GM12892 (cell line): Measurements from ENCODE around the gene MT1A. TPM values are rescaled to one million over a fixed set of nuclear protein-coding genes. Genes with fewer than 3 reads are reported as not detected.

Source experiments
- DNase-seq: peaks from one replicate; pipeline ENCODE4 v3.0.0; 2011; ENCODE audit not compliant: insufficient read length
- FAIRE-seq: peaks from 2 replicates; lab custom pipeline; 2011; peaks lifted over from hg19 to GRCh38; lab: Jason Lieb, UNC
- POLR2A ChIP-seq: IDR thresholded peaks from 2 replicates; pipeline ENCODE4 v1.6.1; 2011; ENCODE audit warnings: low read depth, low read length, control low read depth
- POLR2AphosphoS5 ChIP-seq: IDR thresholded peaks from 2 replicates; pipeline ENCODE4 v1.6.1; 2011; ENCODE audit warnings: low read depth, low read length, control low read depth
- TAF1 ChIP-seq: IDR thresholded peaks from 2 replicates; pipeline ENCODE4 v1.6.1; 2011; ENCODE audit warnings: low read depth, mild to moderate bottlenecking, control low read depth, low read length, borderline replicate concordance
- polyA plus RNA-seq: library from polyadenylated mRNA; unstranded; fragments of >200 nt; gene quantifications from one replicate; pipeline ENCODE4 v1.2.1, GENCODE V29; 2012; ENCODE audit warnings: missing spikeins, inconsistent platforms; ENCODE audit not compliant: missing spikeins

MT1A gene
- polyA plus RNA-seq = not detected

DNA sequence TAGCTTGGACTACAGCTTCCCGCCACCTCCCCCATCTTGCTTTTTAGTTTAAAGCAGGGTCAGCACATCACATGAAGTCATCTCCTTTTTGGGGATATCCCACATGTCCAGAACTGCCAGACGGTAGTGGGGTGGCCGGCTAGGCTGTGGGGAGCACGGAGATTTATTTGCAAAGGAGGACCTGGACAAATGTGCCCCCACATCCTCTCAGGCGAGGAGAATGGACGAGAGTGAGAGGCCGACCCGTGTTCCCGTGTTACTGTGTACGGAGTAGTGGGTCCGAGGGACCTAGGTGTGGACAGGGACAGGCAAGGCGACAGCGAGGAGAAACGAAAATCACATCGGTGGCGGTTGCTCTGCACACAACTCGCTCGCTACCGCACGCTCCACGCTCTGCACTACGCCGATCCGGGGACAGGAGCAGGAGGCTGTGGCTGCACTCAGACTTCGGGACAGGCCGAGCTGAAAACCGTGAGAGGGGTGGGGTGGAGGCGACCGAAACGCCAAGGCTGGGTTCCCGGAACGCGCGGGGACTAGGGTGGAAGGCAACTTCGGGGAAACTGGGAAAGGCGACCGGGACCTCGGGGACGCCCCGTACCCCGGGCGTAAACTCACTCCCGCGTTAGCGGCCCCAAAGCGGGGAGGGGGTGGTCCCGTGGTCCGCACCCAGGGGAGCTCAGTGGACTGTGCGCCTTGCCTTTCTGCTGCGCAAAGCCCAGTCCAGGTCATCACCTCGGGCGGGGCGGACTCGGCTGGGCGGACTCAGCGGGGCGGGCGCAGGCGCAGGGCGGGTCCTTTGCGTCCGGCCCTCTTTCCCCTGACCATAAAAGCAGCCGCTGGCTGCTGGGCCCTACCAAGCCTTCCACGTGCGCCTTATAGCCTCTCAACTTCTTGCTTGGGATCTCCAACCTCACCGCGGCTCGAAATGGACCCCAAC lies at the start of gene MT1A:
Gene MT1A, plus strand, starts transcription at position 853 of the 937 bp plus-strand sequence. Its CDS starts 73 bp downstream, at position 926.
- DNase-seq = no peak
- FAIRE-seq = no peak
- TF ChIP-seq POLR2AphosphoS5 (no peak), TAF1 (no peak), POLR2A (no peak)

DNA sequence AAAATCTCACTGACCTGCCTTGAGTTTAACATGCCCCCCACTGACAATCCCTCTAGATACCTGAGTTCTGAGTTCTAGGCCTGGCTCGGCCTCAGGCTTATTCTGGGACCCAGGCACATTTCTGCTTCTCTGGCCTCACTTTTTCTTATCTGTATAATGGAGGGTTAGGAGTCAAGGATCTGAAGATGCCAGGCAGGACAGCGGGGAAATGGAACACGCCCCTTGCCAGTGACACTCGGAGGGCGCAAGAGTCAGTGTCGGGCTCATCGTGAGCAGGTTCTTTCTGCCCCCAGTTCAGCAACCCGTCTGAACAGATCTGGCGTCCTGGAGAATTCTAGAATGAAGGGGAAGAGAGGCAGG lies 49.7 kb upstream of the MT1A start:
- TF ChIP-seq POLR2A (no peak), TAF1 (no peak), POLR2AphosphoS5 (no peak)
- DNase-seq = no peak
- FAIRE-seq = no peak

DNA sequence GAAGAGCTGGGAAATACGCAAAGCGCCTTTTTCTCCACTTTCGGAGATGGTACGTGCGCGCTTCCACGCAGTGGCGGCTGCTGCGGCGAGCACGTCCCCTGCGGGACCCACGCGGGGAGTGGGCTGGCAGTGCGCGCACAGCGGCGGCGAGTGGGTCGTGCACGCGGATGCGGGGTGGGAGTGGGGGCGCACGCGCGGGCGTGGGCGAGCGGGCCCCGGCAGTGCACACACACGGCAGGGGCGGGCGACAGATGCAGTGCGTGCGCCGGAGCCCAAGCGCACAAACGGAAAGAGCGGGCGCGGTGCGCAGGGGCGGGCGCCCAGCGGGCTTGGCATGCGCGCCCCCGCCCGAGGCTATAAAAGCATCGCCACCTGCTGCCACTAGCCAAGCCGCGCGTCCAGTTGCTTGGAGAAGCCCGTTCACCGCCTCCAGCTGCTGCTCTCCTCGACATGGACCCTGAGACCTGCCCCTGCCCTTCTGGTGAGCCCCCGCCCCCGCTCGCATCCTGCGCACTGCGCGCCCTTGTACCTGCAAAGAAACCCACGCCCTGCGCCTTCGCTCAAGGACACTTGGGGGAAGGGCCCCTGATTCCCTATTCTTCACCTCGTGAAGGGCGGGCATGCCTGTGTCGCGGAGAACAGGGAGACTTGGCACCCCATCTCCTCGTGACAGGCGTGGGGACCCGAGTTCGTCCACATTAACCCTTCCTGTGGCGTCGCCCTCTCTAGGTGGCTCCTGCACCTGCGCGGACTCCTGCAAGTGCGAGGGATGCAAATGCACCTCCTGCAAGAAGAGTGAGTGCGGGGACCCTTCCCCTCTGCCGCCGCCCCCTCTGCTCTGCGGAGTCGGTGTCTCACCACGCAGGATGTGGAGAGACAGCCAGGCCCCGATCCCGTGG lies 49.1 kb upstream of the MT1A start, which contains the start of gene MT3:
Gene MT3, plus strand, starts transcription at position 388 of the 899 bp plus-strand sequence. Its CDS starts 63 bp downstream, at position 451.
- no peak for FAIRE-seq
- TF ChIP-seq TAF1 (no peak), POLR2AphosphoS5 (no peak), POLR2A (no peak)
- no peak for DNase-seq

DNA sequence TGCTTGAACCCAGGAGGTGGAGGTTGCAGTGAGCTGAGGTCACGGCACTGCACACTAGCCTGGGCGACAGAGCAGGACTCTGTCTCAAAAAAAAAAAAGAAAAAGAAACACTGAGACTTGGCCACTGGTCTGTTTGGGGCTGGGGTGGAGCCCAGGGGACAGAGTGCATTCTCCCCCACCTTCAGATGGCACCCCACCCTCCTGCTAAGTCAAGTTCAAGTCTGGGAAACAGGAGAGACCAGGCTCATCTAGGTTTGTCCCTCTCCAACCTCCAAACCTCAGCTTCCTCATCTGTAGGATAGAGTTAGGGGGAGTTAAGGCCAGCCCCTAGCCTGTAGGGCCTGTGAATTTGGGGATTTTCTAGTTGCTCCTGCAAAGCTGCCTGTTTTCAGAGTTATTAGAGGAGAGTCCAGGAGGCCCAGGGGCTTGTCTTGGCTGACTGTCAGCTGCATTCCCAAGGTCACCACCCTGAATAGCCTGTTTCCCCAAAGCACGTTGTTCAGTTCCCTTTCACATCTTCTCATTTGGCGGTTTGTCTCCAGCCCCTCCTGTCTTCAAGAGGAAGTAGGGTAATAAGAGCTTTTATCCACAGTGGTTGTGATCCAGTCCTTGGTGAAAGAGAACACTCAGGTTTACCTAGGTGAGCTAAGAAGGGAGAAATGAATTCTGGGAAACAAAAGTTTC lies 46.9 kb upstream of the MT1A start:
- DNase-seq (no peak), FAIRE-seq (no peak)
- TF ChIP-seq POLR2A = no peak
- no peak for TF ChIP-seq POLR2AphosphoS5
- TF ChIP-seq TAF1 = no peak

DNA sequence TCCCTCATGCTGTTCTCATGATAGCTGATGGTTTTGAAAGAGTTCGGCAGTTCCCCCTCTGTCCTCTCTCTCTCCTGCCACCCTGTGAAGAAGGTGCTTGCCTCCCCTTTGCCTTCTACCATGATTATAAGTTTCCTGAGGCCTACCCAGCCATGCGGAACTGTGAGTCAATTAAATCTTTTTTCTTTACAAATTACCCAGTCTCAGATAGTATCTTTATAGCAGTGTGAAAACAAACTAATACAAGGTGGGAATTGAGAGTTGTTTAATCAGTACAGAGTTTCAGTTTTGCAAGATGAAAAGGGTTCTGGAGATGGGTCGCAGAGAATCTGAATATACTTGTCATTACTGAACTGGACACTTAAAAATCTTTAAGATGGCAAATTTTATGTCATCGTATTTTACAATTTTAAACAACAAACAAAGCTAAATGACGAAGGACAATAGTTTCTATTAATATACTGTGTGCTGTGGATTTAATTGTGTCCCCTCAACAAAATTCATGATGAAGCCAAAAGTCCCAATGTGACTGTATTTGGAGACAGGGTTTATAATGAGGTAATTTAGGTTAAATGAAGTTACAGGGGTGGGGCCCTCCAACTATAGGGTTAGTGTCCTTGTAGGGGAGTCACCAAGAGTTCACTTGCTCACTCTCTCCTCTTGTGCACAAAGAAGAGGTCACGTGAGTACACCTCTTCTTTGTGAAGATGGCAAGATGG lies 44.7 kb upstream of the MT1A start:
- TF ChIP-seq TAF1 = no peak
- TF ChIP-seq POLR2AphosphoS5 = no peak
- TF ChIP-seq POLR2A = no peak
- peak; percentile 24 for FAIRE-seq

DNA sequence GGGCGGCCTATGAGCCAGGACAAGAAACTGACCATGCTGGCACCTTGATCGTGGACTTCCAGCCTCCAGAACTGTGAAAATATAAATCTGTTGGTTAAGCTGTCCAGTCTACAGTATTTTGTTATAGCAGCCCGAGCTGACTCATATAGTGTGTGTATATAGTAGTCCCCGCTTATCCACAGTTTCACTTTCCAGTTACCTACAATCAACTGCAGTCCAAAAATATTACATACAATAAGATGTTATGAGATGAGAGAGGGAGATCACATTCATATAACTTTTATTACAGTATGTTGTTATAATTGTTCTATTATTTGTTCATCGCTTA lies 44.2 kb upstream of the MT1A start:
- no peak for FAIRE-seq
- TF ChIP-seq POLR2AphosphoS5 = no peak
- no peak for TF ChIP-seq TAF1
- no peak for TF ChIP-seq POLR2A

More for the DNA sequence above, 44.7 kb upstream of the MT1A start:
- no peak for DNase-seq

DNA sequence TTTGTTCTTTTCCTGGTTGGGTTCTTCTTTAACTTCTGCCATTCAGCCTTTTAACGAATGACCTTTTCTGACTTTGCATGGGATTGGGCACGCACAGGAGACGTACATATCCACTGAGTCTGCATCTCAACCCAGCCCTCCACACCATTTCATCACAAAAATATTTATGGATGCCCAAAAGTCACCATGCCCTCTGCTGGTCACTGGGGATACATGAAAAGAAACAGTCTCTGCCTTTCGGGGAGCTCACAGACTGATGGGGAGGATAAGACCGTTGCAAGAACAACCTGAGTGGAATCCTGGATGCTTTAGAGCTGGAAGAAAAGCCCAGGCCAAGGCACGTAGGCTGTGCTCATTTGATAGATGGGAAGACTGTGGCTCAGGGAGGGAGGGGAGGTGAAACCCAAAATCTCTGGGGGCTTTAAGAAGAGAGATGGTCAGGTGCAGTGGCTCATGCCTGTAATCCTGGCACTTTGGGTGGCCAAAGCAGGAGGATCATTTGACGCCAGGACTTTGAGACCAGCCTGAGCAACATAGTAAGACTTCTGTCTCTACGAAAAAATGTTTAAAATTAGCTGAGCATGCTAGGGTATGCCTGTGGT lies 38.0 kb upstream of the MT1A start:
- no peak for DNase-seq
- FAIRE-seq = no peak
- TF ChIP-seq TAF1 (no peak), POLR2AphosphoS5 (no peak), POLR2A (no peak)

More for the DNA sequence above, 44.2 kb upstream of the MT1A start:
- DNase-seq = no peak

DNA sequence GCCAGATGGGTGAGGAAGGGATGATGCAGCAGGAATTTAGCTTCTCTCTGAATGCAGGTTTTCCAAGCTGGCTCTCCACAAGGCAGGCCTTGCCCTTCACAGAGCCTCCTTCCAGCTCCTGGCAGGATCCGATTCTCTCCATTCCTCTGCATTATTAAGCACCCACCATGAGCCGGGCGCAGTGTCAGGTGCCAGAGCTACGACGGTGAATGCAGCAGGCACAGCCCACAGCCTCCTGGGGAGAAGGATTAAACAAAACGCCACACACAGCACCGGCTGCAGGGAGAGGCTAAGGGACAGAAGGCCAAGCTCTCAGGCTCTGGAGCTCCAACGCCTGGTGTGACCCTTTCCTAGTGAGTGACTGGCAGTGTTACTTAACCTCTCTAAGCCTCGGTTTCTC lies 37.1 kb upstream of the MT1A start:
- TF ChIP-seq POLR2A (no peak), POLR2AphosphoS5 (no peak), TAF1 (no peak)
- no peak for FAIRE-seq
- no peak for DNase-seq

DNA sequence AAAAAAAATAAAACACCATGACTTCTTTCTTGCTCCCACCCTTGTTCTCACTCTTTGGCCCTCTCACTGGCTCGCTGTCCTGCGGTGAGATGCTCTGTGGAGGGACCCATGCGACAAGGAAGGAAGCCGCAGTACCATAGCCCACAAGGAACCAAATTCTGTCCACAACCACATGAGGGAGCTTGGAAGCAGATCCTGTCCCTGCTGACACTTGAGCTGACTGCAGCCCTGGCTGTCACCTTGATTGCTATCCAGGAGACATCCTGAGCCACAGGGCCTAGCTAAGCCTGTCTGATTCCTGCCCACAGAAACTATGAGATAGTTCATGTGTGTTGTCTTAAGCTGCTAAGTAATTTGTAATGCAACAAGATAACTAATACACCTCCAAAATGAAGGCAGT lies 34.9 kb upstream of the MT1A start:
- DNase-seq (no peak), FAIRE-seq (no peak)

DNA sequence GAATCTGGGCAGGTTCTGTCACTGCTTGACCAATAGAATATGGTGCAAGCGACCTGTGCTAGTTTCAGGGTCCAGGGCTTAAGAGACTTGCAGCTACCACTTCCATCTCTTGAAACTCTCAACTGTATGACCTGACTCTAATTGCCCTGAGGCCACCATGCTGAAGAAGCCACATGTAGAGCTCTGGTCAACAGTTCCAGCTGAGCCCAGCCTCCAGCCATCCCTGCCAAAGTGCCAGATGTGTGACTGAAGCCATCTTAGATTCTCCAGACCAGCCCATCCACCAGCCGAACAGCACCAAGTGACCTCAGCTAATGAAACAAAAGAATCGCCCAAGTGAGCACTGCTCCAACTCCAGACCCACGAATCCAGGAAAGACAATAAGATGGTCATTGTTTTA lies 33.5 kb upstream of the MT1A start:
- FAIRE-seq (no peak), DNase-seq (no peak)
- TF ChIP-seq POLR2AphosphoS5 (no peak), TAF1 (no peak), POLR2A (no peak)

More for the DNA sequence above, 34.9 kb upstream of the MT1A start:
- TF ChIP-seq POLR2A (no peak), TAF1 (no peak), POLR2AphosphoS5 (no peak)
